WTC11 (cell line): ENCODE data around the gene INPP4A.

Experiments used
- CREB1 ChIP-seq: sonication (generic); formaldehyde crosslinking; IDR thresholded peaks from 2 replicates; pipeline ENCODE4 v1.8.0; 2023; ENCODE audit warnings: mild to moderate bottlenecking, missing genetic modification reagents
- SP1 ChIP-seq: sonication (generic); formaldehyde crosslinking; conservative IDR thresholded peaks from 2 replicates; pipeline ENCODE4 v1.8.1; 2022; ENCODE audit warnings: missing genetic modification reagents
- TEAD4 ChIP-seq: sonication (generic); formaldehyde crosslinking; IDR thresholded peaks from 2 replicates; pipeline ENCODE4 v1.8.0; 2022; ENCODE audit warnings: mild to moderate bottlenecking, missing genetic modification reagents
- ZBTB21 ChIP-seq: sonication (generic); formaldehyde crosslinking; IDR thresholded peaks from 2 replicates; pipeline ENCODE4 v1.8.1; 2023; ENCODE audit warnings: mild to moderate bottlenecking, missing genetic modification reagents, borderline replicate concordance
- ZNF121 ChIP-seq: sonication (generic); formaldehyde crosslinking; IDR thresholded peaks from 2 replicates; pipeline ENCODE4 v1.8.0; 2023; ENCODE audit warnings: missing genetic modification reagents
- TF ChIP-seq, protein P1 (sequence below): fragments of 200-600 bp; IDR thresholded peaks from 2 replicates; pipeline ENCODE4 v1.8.0; 2022; ENCODE audit warnings: antibody characterized with exemption
- TF ChIP-seq, protein P2 (sequence below): fragments of 250-450 bp; sonication (Bioruptor Pico); IDR thresholded peaks from 2 replicates; pipeline ENCODE4 v1.9.0; 2021; ENCODE audit warnings: mild to moderate bottlenecking
- TF ChIP-seq, protein P3 (sequence below): fragments of 250-450 bp; sonication (Bioruptor Pico); IDR thresholded peaks from 2 replicates; pipeline ENCODE4 v1.9.0; 2021; ENCODE audit warnings: mild to moderate bottlenecking

DNA sequence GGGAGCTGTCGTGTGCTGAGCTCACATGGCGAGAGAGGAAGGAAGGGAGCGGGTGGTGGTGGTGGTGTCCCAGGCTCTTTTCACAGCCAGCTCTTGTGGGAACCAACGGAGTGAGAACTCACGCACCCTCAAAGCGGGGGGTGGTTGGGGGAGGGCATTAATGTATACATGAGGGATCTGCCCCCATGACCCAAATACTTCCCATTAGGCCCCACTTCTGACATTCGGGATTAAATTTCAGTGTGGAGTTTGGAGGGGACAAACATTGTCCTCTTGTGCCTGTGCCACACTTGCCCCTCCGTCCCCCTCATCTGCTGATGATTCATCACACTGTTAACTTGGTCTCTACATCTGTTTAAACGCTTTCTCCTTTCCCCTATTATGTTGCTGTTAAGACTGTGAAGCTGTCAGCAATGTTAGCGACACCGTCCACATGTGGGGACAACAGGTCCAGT is 22.5 kb downstream of the INPP4A start:
- TF ChIP-seq, protein P1, sequence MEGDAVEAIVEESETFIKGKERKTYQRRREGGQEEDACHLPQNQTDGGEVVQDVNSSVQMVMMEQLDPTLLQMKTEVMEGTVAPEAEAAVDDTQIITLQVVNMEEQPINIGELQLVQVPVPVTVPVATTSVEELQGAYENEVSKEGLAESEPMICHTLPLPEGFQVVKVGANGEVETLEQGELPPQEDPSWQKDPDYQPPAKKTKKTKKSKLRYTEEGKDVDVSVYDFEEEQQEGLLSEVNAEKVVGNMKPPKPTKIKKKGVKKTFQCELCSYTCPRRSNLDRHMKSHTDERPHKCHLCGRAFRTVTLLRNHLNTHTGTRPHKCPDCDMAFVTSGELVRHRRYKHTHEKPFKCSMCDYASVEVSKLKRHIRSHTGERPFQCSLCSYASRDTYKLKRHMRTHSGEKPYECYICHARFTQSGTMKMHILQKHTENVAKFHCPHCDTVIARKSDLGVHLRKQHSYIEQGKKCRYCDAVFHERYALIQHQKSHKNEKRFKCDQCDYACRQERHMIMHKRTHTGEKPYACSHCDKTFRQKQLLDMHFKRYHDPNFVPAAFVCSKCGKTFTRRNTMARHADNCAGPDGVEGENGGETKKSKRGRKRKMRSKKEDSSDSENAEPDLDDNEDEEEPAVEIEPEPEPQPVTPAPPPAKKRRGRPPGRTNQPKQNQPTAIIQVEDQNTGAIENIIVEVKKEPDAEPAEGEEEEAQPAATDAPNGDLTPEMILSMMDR = no peak
- TF ChIP-seq TEAD4 (no peak), SP1 (no peak), ZNF121 (no peak), CREB1 (CRISPR knock-in tag) (no peak), ZBTB21 (CRISPR knock-in tag) (no peak)
- TF ChIP-seq, protein P2, sequence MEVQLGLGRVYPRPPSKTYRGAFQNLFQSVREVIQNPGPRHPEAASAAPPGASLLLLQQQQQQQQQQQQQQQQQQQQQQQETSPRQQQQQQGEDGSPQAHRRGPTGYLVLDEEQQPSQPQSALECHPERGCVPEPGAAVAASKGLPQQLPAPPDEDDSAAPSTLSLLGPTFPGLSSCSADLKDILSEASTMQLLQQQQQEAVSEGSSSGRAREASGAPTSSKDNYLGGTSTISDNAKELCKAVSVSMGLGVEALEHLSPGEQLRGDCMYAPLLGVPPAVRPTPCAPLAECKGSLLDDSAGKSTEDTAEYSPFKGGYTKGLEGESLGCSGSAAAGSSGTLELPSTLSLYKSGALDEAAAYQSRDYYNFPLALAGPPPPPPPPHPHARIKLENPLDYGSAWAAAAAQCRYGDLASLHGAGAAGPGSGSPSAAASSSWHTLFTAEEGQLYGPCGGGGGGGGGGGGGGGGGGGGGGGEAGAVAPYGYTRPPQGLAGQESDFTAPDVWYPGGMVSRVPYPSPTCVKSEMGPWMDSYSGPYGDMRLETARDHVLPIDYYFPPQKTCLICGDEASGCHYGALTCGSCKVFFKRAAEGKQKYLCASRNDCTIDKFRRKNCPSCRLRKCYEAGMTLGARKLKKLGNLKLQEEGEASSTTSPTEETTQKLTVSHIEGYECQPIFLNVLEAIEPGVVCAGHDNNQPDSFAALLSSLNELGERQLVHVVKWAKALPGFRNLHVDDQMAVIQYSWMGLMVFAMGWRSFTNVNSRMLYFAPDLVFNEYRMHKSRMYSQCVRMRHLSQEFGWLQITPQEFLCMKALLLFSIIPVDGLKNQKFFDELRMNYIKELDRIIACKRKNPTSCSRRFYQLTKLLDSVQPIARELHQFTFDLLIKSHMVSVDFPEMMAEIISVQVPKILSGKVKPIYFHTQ (CRISPR knock-in tag) = no peak
- TF ChIP-seq, protein P3, sequence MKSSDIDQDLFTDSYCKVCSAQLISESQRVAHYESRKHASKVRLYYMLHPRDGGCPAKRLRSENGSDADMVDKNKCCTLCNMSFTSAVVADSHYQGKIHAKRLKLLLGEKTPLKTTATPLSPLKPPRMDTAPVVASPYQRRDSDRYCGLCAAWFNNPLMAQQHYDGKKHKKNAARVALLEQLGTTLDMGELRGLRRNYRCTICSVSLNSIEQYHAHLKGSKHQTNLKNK (CRISPR knock-in tag) = no peak
